Uterus (tissue), 2 donors: Measurements from ENCODE around the gene SLC16A9.

ENCODE experiments used
- POLR2A ChIP-seq, 2 donors: fragments of 450-650 bp; IDR thresholded peaks; one replicate each; pipeline ENCODE4 v1.6.1; 2016; ENCODE audit warnings: antibody characterized with exemption in 2 of 2, mild to moderate bottlenecking in 1 of 2, moderate library complexity in 1 of 2
- TF ChIP-seq, protein P1 (sequence below), 4 experiments: fragments of 200-600 bp in 2 of 4; fragments of 450-650 bp in 2 of 4; sonication (generic) in 2 of 4; IDR thresholded peaks; one replicate each; pipeline ENCODE4 v1.5.1; 2016 to 2019; ENCODE audit warnings: antibody characterized with exemption in 4 of 4, mild to moderate bottlenecking in 2 of 4, moderate library complexity in 1 of 4

DNA sequence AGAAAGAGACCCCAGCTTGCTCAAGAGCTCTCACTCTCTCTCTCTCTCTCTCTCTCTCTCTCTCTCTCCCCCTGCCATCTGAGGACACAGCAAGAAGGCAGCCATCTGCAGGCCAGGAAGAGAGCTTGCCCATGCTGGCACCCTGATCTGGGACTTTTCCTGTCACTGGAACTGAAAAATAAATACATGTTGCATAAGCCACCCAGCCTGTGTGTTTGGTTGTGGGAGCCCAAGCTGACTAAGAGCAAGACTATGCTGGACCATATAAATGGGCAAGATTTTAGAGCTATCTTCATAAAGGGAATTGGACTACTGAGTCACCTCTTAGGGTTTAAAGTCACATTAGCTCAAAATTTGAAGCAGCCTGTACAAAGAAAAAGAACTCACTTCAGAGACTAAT lies 98.6 kb downstream of the SLC16A9 start:
- TF ChIP-seq, protein P1, sequence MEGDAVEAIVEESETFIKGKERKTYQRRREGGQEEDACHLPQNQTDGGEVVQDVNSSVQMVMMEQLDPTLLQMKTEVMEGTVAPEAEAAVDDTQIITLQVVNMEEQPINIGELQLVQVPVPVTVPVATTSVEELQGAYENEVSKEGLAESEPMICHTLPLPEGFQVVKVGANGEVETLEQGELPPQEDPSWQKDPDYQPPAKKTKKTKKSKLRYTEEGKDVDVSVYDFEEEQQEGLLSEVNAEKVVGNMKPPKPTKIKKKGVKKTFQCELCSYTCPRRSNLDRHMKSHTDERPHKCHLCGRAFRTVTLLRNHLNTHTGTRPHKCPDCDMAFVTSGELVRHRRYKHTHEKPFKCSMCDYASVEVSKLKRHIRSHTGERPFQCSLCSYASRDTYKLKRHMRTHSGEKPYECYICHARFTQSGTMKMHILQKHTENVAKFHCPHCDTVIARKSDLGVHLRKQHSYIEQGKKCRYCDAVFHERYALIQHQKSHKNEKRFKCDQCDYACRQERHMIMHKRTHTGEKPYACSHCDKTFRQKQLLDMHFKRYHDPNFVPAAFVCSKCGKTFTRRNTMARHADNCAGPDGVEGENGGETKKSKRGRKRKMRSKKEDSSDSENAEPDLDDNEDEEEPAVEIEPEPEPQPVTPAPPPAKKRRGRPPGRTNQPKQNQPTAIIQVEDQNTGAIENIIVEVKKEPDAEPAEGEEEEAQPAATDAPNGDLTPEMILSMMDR (IDR thresholded peaks at IDR 0.05), result no peak
- TF ChIP-seq POLR2A (IDR thresholded peaks at IDR 0.05), result no peak
